Measurements from ENCODE around the gene FIGLA. TPM values are rescaled to one million over a fixed set of nuclear protein-coding genes. Genes with fewer than 3 reads are reported as not detected.
A peak's percentile ranks its signal among the peaks of the same experiment; 100 is the strongest.

The FIGLA gene
- total RNA-seq, 1 experiment from 2014 or later: not detected

DNA sequence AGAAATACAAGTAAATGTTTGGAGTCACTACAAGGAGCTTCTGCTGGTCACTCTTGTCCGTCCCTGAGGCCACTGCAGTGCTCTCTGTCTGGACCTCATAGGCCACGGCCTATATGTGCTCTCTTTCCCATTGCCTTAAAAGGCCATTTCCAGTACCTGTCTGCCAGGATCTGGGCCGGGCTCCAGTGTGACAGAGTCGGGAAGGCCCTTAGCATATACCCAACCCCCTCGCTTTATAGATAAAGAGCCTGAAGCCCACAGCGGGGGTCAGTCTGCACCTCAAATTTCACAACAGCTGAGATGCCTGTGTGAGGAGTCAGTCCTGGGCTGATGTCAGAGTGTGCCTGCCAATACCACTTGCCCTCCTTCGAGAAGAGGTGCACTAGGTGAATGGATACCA is 62.3 kb downstream of the FIGLA start:
- Histone ChIP-seq H3K4me2 (ENCODE audit: insufficient read depth, insufficient read length, low read length) (peak overlapping the region; percentile 30), H3K23me2 (ENCODE audit: insufficient read length, low read depth, low read length, poor library complexity, severe bottlenecking) (no peaks in the 10 kb centered on the region), H2BK5ac (ENCODE audit: insufficient read length, low read length) (no peak overlapping the region), H2AK5ac (ENCODE audit: insufficient read length, low read length) (no peak overlapping the region), H2BK15ac (ENCODE audit: low read depth, low read length) (no peak overlapping the region), H3K4me1 (ENCODE audit: insufficient read depth, low read length) (peaks cover 45% of the 10 kb centered on the region), H3T11ph (ENCODE audit: low read length) (no peak overlapping the region), H3K4ac (ENCODE audit: low read depth, low read length) (no peak overlapping the region; the same call in 1 of the 2 replicates), H3K56ac (ENCODE audit: insufficient read length, low read depth, low read length) (no peak overlapping the region), H4K20me1 (ENCODE audit: control insufficient read depth, insufficient read depth, insufficient read length) (no peaks in the 10 kb centered on the region), H2BK20ac (ENCODE audit: low read depth, low read length, poor library complexity, severe bottlenecking) (no peak overlapping the region), H3K23ac (ENCODE audit: insufficient read length, low read depth, low read length) (no peak overlapping the region), H2AFZ (ENCODE audit: low read length) (no peak overlapping the region), H4K91ac (ENCODE audit: insufficient read length, low read depth, low read length) (no peak overlapping the region), H2BK120ac (ENCODE audit: low read depth, low read length, poor library complexity, severe bottlenecking) (no peak overlapping the region), H3K18ac (ENCODE audit: insufficient read length, low read depth, low read length) (peak overlapping the region; percentile 82), H3K9me3 (ENCODE audit: control insufficient read depth, low read depth, low read length) (no peaks in the 10 kb centered on the region), H3K79me1 (ENCODE audit: insufficient read depth, low read depth, low read length, poor library complexity, severe bottlenecking) (peaks cover 18% of the 10 kb centered on the region), H3K14ac (ENCODE audit: insufficient read depth, low read length) (peak overlapping the region; percentile 9; the same call in 1 of the 2 replicates), H3K27ac (ENCODE audit: insufficient read length, low read depth, low read length) (peak overlapping the region; percentile 48), H4K5ac (ENCODE audit: insufficient read length, low read depth, low read length) (no peak overlapping the region), H3K79me2 (ENCODE audit: insufficient read depth, low read length) (peaks cover 78% of the 10 kb centered on the region; the same call in 1 of the 2 replicates), H3K9ac (ENCODE audit: extremely low read depth, insufficient read length, low read length) (no peak overlapping the region), H2BK12ac (ENCODE audit: insufficient read length, low read depth, low read length) (no peak overlapping the region), H4K8ac (replicated peaks; ENCODE audit: insufficient read length, low read depth, low read length) (no peak overlapping the region), H3K27me3 (ENCODE audit: insufficient read depth, low read length) (no peaks in the 10 kb centered on the region)
- TF ChIP-seq, protein P1, sequence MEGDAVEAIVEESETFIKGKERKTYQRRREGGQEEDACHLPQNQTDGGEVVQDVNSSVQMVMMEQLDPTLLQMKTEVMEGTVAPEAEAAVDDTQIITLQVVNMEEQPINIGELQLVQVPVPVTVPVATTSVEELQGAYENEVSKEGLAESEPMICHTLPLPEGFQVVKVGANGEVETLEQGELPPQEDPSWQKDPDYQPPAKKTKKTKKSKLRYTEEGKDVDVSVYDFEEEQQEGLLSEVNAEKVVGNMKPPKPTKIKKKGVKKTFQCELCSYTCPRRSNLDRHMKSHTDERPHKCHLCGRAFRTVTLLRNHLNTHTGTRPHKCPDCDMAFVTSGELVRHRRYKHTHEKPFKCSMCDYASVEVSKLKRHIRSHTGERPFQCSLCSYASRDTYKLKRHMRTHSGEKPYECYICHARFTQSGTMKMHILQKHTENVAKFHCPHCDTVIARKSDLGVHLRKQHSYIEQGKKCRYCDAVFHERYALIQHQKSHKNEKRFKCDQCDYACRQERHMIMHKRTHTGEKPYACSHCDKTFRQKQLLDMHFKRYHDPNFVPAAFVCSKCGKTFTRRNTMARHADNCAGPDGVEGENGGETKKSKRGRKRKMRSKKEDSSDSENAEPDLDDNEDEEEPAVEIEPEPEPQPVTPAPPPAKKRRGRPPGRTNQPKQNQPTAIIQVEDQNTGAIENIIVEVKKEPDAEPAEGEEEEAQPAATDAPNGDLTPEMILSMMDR (conservative IDR thresholded peaks at IDR 0.05): no peak
- H3K4me3 Mint-ChIP-seq: no peak overlapping the region
- peaks cover 66 to 69% of the 10 kb centered on the region in 2 experiments for H3K4me1 Mint-ChIP-seq
- no peaks in the 10 kb centered on the region; the same call in 1 of the 2 replicates for H3K27me3 Mint-ChIP-seq (ENCODE audit: low read depth)
- peaks cover 0 to 13% (median 2%) of the 10 kb centered on the region in 3 experiments; a peak in 5 of 7 replicates for H3K36me3 Mint-ChIP-seq (ENCODE audit: insufficient read depth in 1 of 3, low read depth in 3 of 3)
- H3K27ac Mint-ChIP-seq: peak overlapping the region; percentile 85 to 96 (median 87); a peak in 6 of 7 replicates
- no CpG with 5 or more reads among the region's 7 CpGs for WGBS (ENCODE audit: extremely low coverage, insufficient read length, low lambda C conversion rate)
- no peaks in the 10 kb centered on the region for H3K9me3 Mint-ChIP-seq
- DNase-seq: peak; percentile 58

Other genes starting within 250 kb of the FIGLA start
- gene TGFA, start 236.8 kb downstream of the FIGLA start, total RNA-seq (2021): 2.5 and 3.3 TPM in 2 replicates
- gene ADD2, start 22.4 kb downstream of the FIGLA start, total RNA-seq (2021): 124 TPM in 2 replicates
- not detected in 2 replicates for gene CLEC4F, start 30.0 kb upstream of the FIGLA start, total RNA-seq (2021)
- gene CD207, start 45.2 kb upstream of the FIGLA start, total RNA-seq (2021): not detected in 2 replicates
- not detected in 2 replicates for gene VAX2, start 109.9 kb upstream of the FIGLA start, total RNA-seq (2021)
- gene ATP6V1B1, start 145.3 kb upstream of the FIGLA start, total RNA-seq (2021): not detected in 2 replicates
- 0.28 and 0.88 TPM in 2 replicates for gene ANKRD53, start 188.0 kb upstream of the FIGLA start, total RNA-seq (2021)
- gene TEX261, start 204.2 kb upstream of the FIGLA start, total RNA-seq (2021): 19.2 and 23.9 TPM in 2 replicates

Measured in H9 (cell line).